ENCODE results near the gene NYAP1.

- TF ChIP-seq CTCF (IDR thresholded peaks at IDR 0.05; ENCODE audit: borderline replicate concordance, extremely low read depth, low read length, poor library complexity, severe bottlenecking): no peak
- no peak for TF ChIP-seq EZH2 (IDR thresholded peaks at IDR 0.05; ENCODE audit: borderline replicate concordance, low read depth, low read length, severe bottlenecking)
Observed at GRCh38 chr7:100538654-100539435, 55.1 kb downstream of the NYAP1 start, which contains the start of gene AGFG2.
